ENCODE results near the gene PAFAH1B2.
"Not testable (repeated sequence)": the region's sequence is repeated elsewhere in the genome, so short reads cannot be mapped to it uniquely, and the experiment has no call there.

Gene PAFAH1B2

GRCh38 chr11:117143871-117144476 is at the start of gene PAFAH1B2:
PAFAH1B2 (plus strand) TSS chr11:117144287; CDS start chr11:117152448, 8,161 bp downstream.
- DNase-seq, result peak; percentile 91 to 99 (median 96)
- intact Hi-C loops (cut with DNase I), result loop anchor here (5.0 kb wide), 1 partner anchor 33 kb away; the partner anchor contains the start of gene SIDT2

GRCh38 chr11:117094776-117095175 is 49.3 kb upstream of the PAFAH1B2 start:
- intact Hi-C loops (cut with DNase I), result loop anchor here (5.0 kb wide), 1 partner anchor 122 kb away; no protein-coding TSS in a partner anchor
- peak in 2 of 10 donors; percentile 16 to 32 for DNase-seq

GRCh38 chr11:117095284-117096161 is 48.6 kb upstream of the PAFAH1B2 start:
- no peak for DNase-seq
- intact Hi-C loops (cut with DNase I), result loop anchor here (5.0 kb wide), 1 partner anchor 123 kb away; no protein-coding TSS in a partner anchor

GRCh38 chr11:117096201-117096991 is 47.7 kb upstream of the PAFAH1B2 start:
- peak in 6 of 10 donors; percentile 43 to 92 (median 56) for DNase-seq
- intact Hi-C loops (cut with DNase I), result loop anchor here (5.0 kb wide), 1 partner anchor 124 kb away; no protein-coding TSS in a partner anchor

- intact Hi-C loops (cut with DNase I), result loop anchor here (5.0 kb wide), 1 partner anchor 125 kb away; no protein-coding TSS in a partner anchor
- no peak for DNase-seq
Observed at GRCh38 chr11:117097014-117097388, 47.1 kb upstream of the PAFAH1B2 start.

- intact Hi-C loops (cut with DNase I), result loop anchor here (2.0 to 5.0 kb wide), 2 partner anchors 125 to 219 kb away; no protein-coding TSS in a partner anchor
- DNase-seq, result peak in 8 of 10 donors; percentile 16 to 89 (median 48)
Observed at GRCh38 chr11:117097389-117098268, 46.5 kb upstream of the PAFAH1B2 start.

GRCh38 chr11:117098269-117099232 is 45.5 kb upstream of the PAFAH1B2 start, which contains the start of gene SIK3:
SIK3 (minus strand) TSS chr11:117098428; CDS start chr11:117098415, 13 bp downstream.
- intact Hi-C loops (cut with DNase I), result loop anchor here (2.0 to 5.0 kb wide), 2 partner anchors 126 to 220 kb away; no protein-coding TSS in a partner anchor
- DNase-seq, result peak; percentile 92 to 100 (median 96)

- DNase-seq, result no peak
Observed at GRCh38 chr11:117099696-117100095, 44.4 kb upstream of the PAFAH1B2 start.

GRCh38 chr11:117100556-117100955 is 43.5 kb upstream of the PAFAH1B2 start:
- intact Hi-C loops (cut with DNase I), result no loop called here
- DNase-seq, result no peak

More at GRCh38 chr11:117099696-117100095, 44.4 kb upstream of the PAFAH1B2 start:
- intact Hi-C loops (cut with DNase I), result loop anchor here (2.0 to 5.0 kb wide), 2 partner anchors 127 to 221 kb away; no protein-coding TSS in a partner anchor

GRCh38 chr11:117107701-117108590 is 36.1 kb upstream of the PAFAH1B2 start:
- no peak for DNase-seq
- intact Hi-C loops (cut with DNase I), result no loop called here

- intact Hi-C loops (cut with DNase I), result no loop called here
Observed at GRCh38 chr11:117110294-117110950, 33.7 kb upstream of the PAFAH1B2 start.

GRCh38 chr11:117112497-117112896 is 31.6 kb upstream of the PAFAH1B2 start:
- intact Hi-C loops (cut with DNase I); DNase-seq: not testable (repeated sequence)

More at GRCh38 chr11:117110294-117110950, 33.7 kb upstream of the PAFAH1B2 start:
- DNase-seq, result no peak

GRCh38 chr11:117112939-117113338 is 31.1 kb upstream of the PAFAH1B2 start:
- DNase-seq; intact Hi-C loops (cut with DNase I): not testable (repeated sequence)

- DNase-seq, result no peak
- intact Hi-C loops (cut with DNase I), result no loop called here
Observed at GRCh38 chr11:117117681-117118080, 26.4 kb upstream of the PAFAH1B2 start.

GRCh38 chr11:117121176-117121575 is 22.9 kb upstream of the PAFAH1B2 start:
- no peak for DNase-seq
- intact Hi-C loops (cut with DNase I), result no loop called here

GRCh38 chr11:117122556-117122955 is 21.5 kb upstream of the PAFAH1B2 start:
- intact Hi-C loops (cut with DNase I), result no loop called here
- no peak for DNase-seq
